ENCODE data around the gene ABCB8. TPM values are rescaled to one million over a fixed set of nuclear protein-coding genes. Genes with fewer than 3 reads are reported as not detected.

The ABCB8 gene
- total and polyA plus RNA-seq, 2 of the 8 experiments (the other 6 are each of a cell fraction or from before 2014, with no cell fraction given) = 17.7 to 27.0 TPM

- Histone ChIP-seq H3K27ac (ENCODE audit: low read depth, low read length) (no peak overlapping the region; the same call in 1 of the 2 replicates), H4K20me1 (replicated peaks in 1 of 2; ENCODE audit: control insufficient read depth in 1 of 2, insufficient read depth in 2 of 2, low read length in 2 of 2) (peaks cover 3 to 13% of the 10 kb centered on the region in 2 experiments), H2BK5ac (ENCODE audit: low read depth, low read length) (no peak overlapping the region), H3K14ac (ENCODE audit: insufficient read length) (no peak overlapping the region), H2BK15ac (ENCODE audit: low read length) (no peak overlapping the region), H2AK5ac (ENCODE audit: low read depth, low read length) (no peak overlapping the region), H3K9me3 (ENCODE audit: insufficient read depth in 2 of 2, low read depth in 1 of 2, low read length in 1 of 2) (no peaks in the 10 kb centered on the region), H3K36me3 (ENCODE audit: control insufficient read depth in 2 of 4, insufficient read depth in 4 of 4, low read length in 3 of 4) (peaks cover 28 to 73% (median 54%) of the 10 kb centered on the region in 4 experiments), H4K91ac (replicated peaks; ENCODE audit: insufficient read length, low read length) (no peak overlapping the region), H3K79me2 (ENCODE audit: control insufficient read depth in 1 of 2, insufficient read depth in 2 of 2, low read length in 2 of 2) (no peaks in the 10 kb centered on the region), H3K27me3 (replicated peaks in 1 of 4; ENCODE audit: control insufficient read depth in 3 of 4, extremely low read depth in 1 of 4, insufficient read depth in 3 of 4, low read length in 3 of 4) (no peaks in the 10 kb centered on the region), H2AFZ (ENCODE audit: low read length) (no peak overlapping the region), H3K4ac (replicated peaks; ENCODE audit: insufficient read length, low read depth, low read length) (no peak overlapping the region), H4K8ac (ENCODE audit: extremely low read depth, insufficient read depth, low read length) (no peak overlapping the region), H2BK120ac (replicated peaks; ENCODE audit: low read depth, low read length) (no peak overlapping the region), H4K5ac (ENCODE audit: insufficient read length, low read depth, low read length) (no peak overlapping the region), H3K23ac (ENCODE audit: insufficient read length) (no peak overlapping the region), H3K4me1 (replicated peaks in 1 of 4; ENCODE audit: control insufficient read depth in 3 of 4, insufficient read depth in 4 of 4, low read length in 3 of 4) (peaks cover 3 to 6% (median 5%) of the 10 kb centered on the region in 4 experiments), H3K9ac (replicated peaks in 1 of 4; ENCODE audit: extremely low read depth in 1 of 4, low read depth in 3 of 4, low read length in 3 of 4) (no peak overlapping the region), H3K79me1 (ENCODE audit: low read depth, low read length) (no peaks in the 10 kb centered on the region), H3K4me2 (ENCODE audit: insufficient read depth in 1 of 2, low read depth in 2 of 2, low read length in 2 of 2) (no peak overlapping the region), H2BK20ac (ENCODE audit: low read length) (no peak overlapping the region), H3K4me3 (ENCODE audit: extremely low read depth in 1 of 4, insufficient read depth in 2 of 4, low read depth in 3 of 4, low read length in 4 of 4) (no peak overlapping the region), H3K18ac (ENCODE audit: extremely low read depth, low read length) (no peak overlapping the region), H2BK12ac (ENCODE audit: low read depth, low read length) (no peak overlapping the region), H3K56ac (replicated peaks; ENCODE audit: insufficient read length, low read depth, low read length) (no peak overlapping the region), H3K23me2 (ENCODE audit: low read depth, low read length) (no peaks in the 10 kb centered on the region)
- WGBS, 2 experiments (ENCODE audit: extremely low coverage in 1 of 2, insufficient coverage in 1 of 2, insufficient read length in 1 of 2, insufficient replicate concordance in 2 of 2, low coverage in 1 of 2, low lambda C conversion rate in 2 of 2, missing lambda C conversion rate in 1 of 2) = 96% methylated on average over 9 of the region's 15 CpGs; no CpG with 5 or more reads in 1 of the 2 experiments
- no peak for FAIRE-seq
- no peak for DNase-seq (ENCODE audit: low read depth in 1 of 2, low spot score in 2 of 2)
- ChIA-PET CTCF (ENCODE audit: partially characterized antibody) (interaction anchor here (6.5 kb wide), 1 partner anchor 40 kb away, joined by 36 read pairs; no protein-coding TSS in a partner anchor), POLR2A (ENCODE audit: partially characterized antibody) (interaction anchor here (1.6 to 1.8 kb wide), 2 partner anchors 8 to 10 kb away, joined by 4 to 7 read pairs; no protein-coding TSS in a partner anchor)
- no peak for TF ChIP-seq BRCA1 (IDR thresholded peaks at IDR 0.05; ENCODE audit: low read depth, low read length)
- TF ChIP-seq RNF2 (IDR thresholded peaks at IDR 0.05; ENCODE audit: borderline replicate concordance, low read depth, low read length, missing control alignments, poor library complexity, severe bottlenecking) = no peak
- no peak for TF ChIP-seq BACH1 (IDR thresholded peaks at IDR 0.05; ENCODE audit: low read length)
- TF ChIP-seq SP4 (IDR thresholded peaks at IDR 0.05; ENCODE audit: low read length) = no peak
- no peak for TF ChIP-seq E2F6 (IDR thresholded peaks at IDR 0.05)
- TF ChIP-seq SIN3A (conservative IDR thresholded peaks at IDR 0.05 in 1 of 2, IDR thresholded peaks at IDR 0.05 in 1 of 2; ENCODE audit: low read depth in 1 of 2, low read length in 2 of 2) = no peak
These were observed 42.3 kb downstream of the ABCB8 start for GRCh38 chr7:151070574-151070960.
